Gastrocnemius medialis (tissue), 4 donors: ENCODE results near the gene KCNG4.

Source experiments
- CTCF ChIP-seq, 5 experiments: fragments of 450-650 bp in 3 of 5; fragments of 200-600 bp in 2 of 5; sonication (generic) in 2 of 5; IDR thresholded peaks in 4 of 5; conservative IDR thresholded peaks in 1 of 5; 1 replicate in 4 of 5; 2 replicates in 1 of 5; pipeline ENCODE4 v1.5.1; 2016 to 2019; ENCODE audit warnings: antibody characterized with exemption in 5 of 5, mild to moderate bottlenecking in 3 of 5, moderate library complexity in 3 of 5
- POLR2A ChIP-seq, 2 donors: fragments of 450-650 bp; IDR thresholded peaks; one replicate each; pipeline ENCODE4 v1.6.1; 2017; ENCODE audit warnings: antibody characterized with exemption in 2 of 2, mild to moderate bottlenecking in 2 of 2, moderate library complexity in 2 of 2

- TF ChIP-seq CTCF (IDR thresholded peaks at IDR 0.05 in 4 of 5, conservative IDR thresholded peaks at IDR 0.05 in 1 of 5) (no peak), POLR2A (IDR thresholded peaks at IDR 0.05) (no peak)
Observed at GRCh38 chr16:84196727-84197394, 43.0 kb downstream of the KCNG4 start.
